NCI-H345 (cell line): ENCODE results near the gene NEK5.

Experiments used
- DNase-seq: peaks from one replicate; lab custom pipeline; 2025; lab: John Stamatoyannopoulos, UW

The NEK5 gene

DNA sequence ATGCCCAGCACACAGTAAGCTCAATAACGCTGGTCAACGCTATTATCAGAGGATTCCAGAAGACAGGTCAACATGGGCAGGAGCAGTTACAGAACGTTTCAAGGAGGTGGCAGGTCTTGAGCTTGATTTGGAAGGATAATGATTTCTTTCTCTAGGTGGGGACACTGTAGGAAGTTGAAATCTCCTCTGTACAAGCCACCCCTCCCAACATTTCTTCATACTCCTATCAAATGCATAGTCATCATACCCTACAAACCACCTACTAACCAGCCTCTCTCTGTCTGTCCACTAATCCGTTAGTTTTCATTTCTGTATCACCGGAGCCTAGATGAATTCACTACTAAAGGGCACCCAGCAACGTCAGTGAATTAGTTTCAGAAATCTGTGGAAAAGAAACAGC, 118.9 kb downstream of the NEK5 start:
- DNase-seq, result no peak

DNA sequence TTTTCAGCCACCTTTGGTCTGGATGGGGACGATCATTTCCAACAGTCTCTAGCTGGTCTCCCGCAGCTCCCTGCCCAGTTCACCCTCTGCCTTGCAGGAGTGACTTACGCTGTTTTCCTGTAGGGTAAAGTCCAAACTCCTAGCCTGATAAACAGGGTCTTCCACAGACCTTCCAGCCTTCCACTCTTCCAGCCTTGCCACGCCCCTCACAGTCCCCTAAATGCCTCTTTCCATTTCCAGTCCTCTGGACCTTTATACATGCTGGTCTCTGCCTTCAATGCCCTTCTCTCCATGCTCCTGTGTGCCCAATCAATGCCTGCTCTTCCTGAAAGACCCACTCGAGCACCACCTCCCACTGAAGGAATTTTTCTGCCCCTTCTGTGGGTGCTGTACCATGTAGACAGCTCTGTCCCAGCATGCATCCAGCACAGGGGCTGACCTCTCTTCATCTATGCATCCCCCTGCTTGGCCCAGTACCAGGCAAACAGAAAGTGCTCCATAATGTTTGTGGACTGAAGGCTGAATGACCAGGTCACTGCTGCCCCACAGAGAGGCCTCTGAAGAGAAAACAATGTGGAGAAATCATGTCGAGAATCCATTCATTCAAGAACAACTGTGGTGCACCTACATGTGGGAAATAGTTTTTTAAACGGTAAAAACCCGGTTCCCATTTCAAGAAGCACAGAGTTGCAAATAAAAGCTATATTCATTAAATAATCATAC, 122.2 kb downstream of the NEK5 start:
- DNase-seq, result no peak

DNA sequence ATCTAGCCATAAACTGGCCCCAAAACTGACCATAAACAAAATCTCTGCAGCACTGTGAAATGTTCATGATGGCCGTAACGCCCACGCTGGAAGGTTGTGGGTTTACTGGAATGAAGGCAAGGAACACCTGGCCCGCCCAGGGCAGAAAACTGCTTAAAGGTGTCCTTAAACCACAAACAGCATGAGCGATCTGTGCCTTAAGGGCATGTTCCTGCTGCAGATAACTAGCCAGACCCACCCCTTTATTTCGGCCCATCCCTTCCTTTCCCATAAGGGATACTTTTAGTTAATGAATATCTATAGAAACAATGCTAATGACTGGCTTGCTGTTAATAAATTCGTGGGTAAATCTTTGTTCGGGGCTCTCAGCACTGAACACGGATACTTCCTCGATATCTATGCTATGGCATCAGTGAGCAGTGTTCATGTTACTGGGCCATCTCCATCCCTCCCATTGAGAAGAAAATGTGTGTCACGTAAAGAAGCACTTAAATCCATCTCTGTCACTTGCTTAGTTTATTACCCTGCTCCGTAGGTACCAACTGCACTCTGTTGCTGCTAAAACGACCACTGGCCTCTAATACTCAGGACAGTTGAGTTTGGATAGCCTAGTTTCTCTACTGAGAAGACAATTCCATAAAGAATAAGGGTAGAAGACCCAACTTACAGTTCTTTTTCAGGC, 122.9 kb downstream of the NEK5 start:
- no peak for DNase-seq

DNA sequence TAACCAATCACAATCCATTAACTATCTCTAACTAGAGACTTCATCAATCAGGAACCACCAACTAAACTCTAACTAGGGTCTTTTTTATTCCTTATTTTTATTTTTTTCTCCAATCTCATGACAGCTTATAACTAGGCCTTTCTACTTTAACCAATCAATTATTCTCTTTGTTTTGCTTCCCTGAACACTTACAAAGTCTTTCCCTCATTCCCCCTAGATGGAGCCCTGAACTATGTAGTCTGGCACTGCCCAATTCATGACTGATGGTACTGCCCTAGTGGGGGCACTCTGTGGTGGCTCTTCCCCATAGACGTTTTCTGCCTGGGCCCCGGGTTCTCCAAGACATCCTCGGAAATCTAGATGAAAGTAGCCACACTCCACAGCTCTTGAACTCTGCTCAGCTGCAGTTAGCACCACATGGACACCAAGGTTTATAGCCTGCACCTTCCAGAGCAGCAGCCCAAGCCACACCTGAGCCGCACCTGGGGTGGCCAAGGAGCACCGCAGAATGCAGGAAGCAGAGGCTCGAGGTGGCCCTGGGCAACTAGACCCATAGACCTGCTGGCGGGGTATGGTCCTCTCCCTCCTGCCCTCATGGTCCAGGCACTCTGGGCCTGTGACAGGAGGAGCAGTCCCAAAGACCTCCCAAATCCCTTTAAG, 124.2 kb downstream of the NEK5 start:
- no peak for DNase-seq

DNA sequence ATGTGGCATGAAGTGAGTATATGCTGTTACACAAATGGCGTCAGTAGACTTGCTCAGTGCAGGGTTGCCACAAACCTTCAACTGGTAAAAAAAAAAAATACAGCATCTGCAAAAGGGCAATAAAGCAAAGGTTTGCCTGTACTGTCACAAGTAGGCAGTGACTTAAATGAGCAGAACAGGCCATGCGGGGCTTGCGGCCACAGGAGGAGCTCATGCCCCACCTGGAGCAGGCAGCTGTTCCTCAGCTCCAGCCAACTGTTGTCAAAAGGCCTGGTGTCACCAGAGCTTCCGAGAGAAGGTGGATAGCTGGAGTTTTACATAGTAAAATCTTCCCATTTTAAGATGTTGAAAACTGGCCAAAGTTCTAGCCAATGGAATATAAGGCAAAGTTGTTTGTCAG, 125.3 kb downstream of the NEK5 start:
- DNase-seq, result no peak

DNA sequence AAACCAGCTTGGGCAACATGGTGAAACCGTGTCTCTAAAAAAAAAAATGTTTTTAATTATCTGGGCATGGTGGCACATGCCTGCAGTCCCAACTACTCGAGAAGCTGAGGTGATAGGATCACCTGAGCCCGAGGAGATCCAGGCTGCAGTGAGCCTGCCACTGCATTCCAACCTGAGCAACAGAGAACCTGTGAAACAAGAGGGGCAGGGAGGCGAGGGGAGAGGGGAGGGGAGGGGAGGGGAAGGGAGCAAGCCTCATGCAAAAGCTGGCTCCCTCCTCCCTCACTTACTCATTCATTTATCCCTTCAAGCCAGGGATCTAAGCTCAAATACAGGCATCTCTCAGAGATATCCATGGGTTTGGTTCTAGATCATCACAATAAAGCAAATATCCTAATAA, 126.5 kb downstream of the NEK5 start:
- DNase-seq, result no peak

DNA sequence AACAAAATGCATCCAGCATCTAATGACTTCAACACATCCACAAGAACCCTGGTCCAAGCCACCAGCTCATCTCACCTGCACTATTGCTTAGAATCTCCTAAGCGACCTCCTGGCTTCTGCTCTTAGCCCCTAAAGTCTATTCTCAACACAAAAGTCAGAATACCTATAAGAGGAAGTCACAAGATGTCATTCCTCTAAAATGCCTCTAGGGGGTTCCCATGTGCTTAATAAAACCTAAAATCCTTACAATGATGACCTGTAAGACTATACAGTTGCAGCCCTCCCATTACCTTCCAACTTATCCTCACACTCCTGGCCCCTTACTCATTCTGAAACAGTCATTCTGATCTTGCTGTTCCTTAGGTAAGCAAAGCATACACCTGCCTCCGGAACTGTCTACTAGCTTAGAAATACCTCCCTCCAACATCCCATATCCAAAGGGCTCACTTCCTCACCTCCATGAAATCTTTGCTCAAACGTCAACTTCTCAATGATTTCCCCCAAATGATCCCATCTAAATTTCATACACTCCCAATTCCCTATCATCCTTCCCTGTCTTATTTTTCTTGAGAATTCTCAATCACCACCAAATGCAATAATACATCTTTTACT, 127.6 kb downstream of the NEK5 start:
- peak; percentile 15 for DNase-seq

DNA sequence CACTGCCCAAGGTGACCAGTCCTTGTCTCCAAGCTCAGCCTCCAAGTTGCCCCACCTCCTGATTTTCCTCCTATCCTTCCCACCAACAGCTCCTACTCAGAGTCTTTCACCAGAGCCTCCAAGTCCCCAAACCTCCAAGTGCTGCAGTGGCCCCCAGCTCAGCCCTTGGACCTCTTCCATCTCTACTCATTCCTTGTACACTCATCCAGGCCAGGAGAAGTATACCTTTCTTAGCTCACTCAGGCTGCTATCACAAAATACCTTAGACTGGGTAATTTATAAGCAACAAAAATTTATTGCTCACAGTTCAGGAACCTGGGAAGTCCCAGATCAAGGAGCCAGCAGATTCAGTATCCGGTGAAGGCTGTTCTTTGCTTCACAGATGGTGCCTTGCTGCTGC, 129.0 kb downstream of the NEK5 start:
- DNase-seq, result no peak

DNA sequence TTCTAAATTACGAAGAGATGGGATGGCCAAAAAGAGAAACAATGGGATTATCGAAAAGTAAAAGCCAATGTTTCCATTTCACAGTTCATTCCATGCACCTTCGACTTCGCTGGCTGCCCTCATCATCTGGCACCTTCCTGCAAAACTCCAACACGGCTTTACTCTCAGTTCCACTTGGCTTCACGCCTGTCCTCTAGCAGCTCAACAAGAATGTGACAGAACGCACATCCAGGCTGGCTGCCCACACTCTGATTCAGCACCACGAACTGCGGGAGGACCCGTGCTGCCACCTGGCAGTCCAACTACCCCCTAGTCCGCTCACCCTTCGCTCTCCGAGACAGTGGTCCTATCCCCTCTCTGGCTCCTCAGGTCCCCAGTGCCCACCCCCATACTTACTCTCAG, 129.4 kb downstream of the NEK5 start:
- no peak for DNase-seq

DNA sequence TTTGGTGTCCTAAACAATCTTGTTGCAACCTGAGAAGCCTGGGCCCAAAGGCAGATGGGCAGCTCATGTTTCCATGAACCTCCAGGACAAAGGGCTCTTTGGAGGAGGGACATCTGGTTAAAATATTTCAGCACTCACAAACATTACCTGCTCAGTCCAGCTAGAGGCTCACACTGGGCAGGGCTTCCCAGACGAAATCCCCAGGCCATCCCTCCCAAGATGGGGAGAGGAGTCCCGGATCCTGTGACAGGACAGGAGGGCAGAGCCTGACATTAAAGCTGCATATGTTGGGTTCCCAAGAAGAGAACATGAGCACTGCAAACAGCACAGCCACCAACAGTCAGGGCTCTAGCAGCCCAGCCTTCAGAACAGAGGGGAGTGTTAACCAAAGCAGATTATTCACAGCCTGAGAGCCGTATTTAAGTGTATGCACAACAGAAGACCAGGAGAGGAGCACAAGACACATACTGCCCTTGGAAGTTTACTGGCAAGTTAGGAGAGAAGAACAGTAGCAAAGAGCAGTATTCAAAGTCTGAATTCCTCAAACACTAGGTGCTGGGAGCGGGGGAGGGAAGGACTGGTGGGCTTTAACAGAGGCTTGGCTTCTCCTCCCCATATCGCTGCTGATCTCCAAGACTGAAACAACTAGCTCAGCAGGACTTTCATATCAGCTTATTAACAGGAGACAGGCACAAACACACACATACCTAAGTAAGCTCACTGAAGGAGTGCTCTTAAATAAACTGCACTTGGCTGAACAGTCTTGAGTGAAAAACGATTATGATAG, 130.0 kb downstream of the NEK5 start:
- no peak for DNase-seq

DNA sequence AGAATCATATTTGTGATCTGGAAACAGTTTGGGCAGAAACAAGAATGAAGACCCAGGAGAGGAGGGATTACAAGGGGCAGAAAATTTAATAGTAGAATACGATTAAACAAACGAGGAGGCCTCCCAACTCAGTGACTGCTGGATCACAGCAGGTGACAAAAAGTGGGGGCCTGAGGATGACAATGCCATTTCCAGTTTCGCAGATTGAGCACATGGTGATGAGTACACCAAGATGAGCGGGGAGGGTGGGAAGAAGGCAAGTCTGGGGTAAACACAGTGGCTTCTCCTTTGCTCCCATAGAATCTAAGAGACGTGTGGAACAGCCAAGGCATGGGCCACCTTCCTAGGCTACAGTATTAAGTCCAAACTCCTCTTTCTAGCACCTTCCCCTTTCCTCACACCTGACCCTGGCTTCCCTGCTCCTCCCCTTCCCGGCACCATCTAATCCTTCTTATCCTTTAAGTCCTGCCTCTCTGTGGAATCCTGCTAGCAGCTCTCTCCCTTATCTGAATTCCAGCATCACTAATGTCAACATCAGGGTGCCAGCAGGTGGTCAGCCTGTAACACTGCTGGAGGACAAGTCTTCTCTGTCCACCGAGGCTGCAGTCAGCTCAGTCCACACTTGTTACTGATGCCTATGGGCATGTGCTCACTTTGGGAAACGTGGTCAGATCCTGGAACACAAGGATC, 131.1 kb downstream of the NEK5 start:
- no peak for DNase-seq

DNA sequence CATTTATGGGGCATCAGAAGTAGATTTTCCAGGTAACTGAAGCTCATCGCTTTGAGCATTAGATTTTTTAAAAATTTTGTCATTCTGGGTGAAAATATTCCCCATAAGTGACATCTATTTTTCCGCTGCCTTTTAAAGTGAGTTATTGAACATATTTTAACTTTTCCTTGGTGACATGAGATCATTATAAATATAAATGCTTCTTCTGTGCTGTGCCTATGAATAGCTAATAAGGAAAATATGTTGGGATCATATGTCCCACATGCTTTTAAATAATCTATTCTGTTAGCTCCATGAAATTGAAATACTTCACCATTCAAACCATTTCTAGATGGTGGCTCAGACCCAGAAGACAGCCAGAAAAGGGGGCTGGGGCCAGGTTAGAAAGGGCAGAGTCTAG, 131.7 kb downstream of the NEK5 start:
- DNase-seq, result no peak

DNA sequence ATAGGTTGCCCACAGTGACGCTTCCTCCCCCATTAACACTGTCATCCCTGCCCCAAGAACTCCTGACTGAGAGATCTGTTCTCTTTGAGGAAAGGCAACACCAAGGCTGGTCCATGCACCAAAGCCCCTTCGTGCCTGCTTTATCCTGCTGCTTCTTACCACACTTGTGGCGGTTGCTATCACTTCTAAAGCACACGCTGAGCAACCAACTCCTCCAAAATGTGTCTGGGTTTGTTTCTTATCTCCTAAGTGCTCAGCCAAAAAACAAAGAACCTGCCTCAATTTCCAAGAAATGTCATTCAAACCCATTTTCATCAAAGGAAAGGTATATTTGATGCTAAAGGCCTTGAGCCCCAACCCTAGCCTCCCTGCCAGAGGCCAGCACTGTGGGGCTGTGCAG, 132.2 kb downstream of the NEK5 start:
- no peak for DNase-seq

DNA sequence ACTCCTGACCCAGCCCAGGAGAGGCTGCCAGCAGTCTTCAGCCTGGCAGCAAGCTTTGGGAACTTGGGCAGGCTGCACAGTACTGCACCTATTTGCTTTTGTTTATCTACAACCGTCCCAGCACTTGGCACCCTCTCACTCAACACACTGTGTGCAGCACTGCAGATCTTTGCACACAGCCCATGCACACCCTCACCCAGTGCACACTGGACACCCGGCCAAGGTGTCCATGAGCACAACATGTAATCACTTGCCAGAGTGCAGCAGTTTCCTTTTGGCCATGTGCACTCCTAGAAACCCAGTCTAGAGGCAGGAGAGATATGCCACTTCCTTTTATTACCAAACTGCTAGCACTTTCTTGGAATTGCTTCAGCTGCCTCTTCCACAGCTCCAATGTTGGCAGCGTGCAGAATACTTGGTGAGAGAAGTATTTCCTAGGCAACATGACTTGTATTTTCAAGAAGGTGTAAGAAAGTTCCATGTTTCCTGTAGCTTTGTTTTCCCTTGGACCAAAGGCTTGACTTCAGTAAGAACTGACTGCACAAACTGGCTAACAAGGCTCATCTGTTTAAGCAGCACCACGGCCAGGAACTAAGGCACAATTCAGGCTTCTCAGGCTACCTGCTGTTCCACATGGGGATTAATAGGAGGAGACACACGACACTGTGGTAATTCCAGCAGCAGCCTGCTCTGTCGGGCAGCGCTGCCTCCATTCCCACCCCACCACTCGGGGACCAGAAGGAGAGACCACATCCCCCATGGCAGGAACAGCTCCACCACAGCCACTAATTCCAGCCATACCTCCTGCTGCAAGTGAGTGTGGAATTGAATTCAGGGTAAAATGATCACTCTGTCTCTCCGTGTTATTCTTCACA, 133.0 kb downstream of the NEK5 start:
- no peak for DNase-seq

DNA sequence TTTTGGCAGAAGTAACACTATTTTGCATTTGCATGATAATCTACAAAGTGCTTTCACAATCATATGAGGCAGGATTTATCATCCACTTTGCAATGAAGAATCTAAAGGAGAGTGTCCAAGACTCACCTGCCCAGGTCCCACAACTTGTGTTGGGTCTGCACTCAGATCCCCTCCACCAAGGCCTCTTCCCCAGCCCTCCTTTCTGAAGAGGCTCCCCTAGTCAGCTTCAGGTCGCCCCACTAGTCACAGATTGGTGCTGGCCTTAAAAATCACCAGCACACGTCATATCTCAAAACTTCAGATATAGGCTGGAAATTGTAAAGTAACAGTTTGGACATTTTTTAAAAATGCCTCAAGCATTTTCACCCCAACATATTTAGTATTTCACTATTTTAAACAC, 135.2 kb downstream of the NEK5 start:
- DNase-seq, result no peak

DNA sequence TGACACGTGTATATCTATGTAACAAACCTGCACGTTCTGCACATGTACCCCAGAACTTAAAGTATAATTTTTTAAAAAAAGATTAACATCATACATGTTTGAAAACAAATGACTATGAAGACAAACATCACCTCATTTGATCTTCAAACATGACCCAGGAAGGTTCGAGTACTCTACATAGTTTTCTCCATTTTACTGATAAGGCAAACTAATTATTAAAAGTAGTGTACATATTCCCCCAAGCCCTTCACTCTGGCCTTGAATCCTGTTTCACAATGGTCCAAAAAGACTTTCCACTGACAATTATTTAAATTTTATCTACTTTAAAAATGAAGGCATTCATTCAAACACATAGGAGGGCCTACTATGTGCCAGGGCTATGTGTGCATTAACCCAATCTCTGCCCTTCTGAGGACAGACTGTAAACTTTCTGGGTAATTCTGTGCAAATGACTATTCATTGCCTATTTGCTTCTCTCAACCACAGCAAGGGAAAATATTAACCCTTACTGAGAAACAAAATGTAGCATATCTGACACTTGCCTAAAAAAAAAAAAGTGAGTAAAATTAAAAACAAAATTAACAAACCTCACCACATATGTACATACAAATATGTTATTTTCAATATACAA, 139.8 kb downstream of the NEK5 start:
- DNase-seq, result no peak
